Mesodermal cell (in vitro differentiated cells): ENCODE results near the gene NCDN.

ENCODE experiments used
- H3K27ac ChIP-seq: 2 replicates; pipeline ENCODE4 v1.7.0; 2013; ENCODE audit warnings: mild to moderate bottlenecking, low read depth, low read length, moderate library complexity; ENCODE audit not compliant: severe bottlenecking
- H3K36me3 ChIP-seq: 2 replicates; pipeline ENCODE4 v1.7.1; 2013; ENCODE audit warnings: mild to moderate bottlenecking, low read length, moderate library complexity; ENCODE audit not compliant: control insufficient read depth, insufficient read depth
- H3K4me1 ChIP-seq: one replicate; pipeline ENCODE4 v1.7.1; 2013; ENCODE audit warnings: mild to moderate bottlenecking, low read length; ENCODE audit not compliant: insufficient read depth, control insufficient read depth, poor library complexity, severe bottlenecking
- H3K4me3 ChIP-seq: 2 replicates; pipeline ENCODE4 v1.7.0; 2013; ENCODE audit warnings: low read length, control low read depth, mild to moderate bottlenecking; ENCODE audit not compliant: insufficient read depth, poor library complexity, severe bottlenecking; ENCODE audit errors: extremely low read depth
- H3K9me3 ChIP-seq: 2 replicates; pipeline ENCODE4 v1.7.1; 2013; ENCODE audit warnings: mild to moderate bottlenecking, low read length, moderate library complexity; ENCODE audit not compliant: control insufficient read depth
- WGBS, 2 experiments: methylation state at CpG; one replicate each; pipeline ENCODE4 v1.1.5; 2013; ENCODE audit warnings: missing lambda C conversion rate in 2 of 2; ENCODE audit not compliant: insufficient coverage in 2 of 2; 5-methylcytosine and 5-hydroxymethylcytosine counted together

NCDN gene

GRCh38 chr1:35561297-35561971 is 3.8 kb downstream of the NCDN start:
- WGBS, 2 experiments = 88 to 96% methylated on average over 8 to 9 of the region's 11 CpGs
- Histone ChIP-seq H3K36me3 (peaks cover 51% of the 10 kb centered on the region), H3K27ac (no peak overlapping the region), H3K9me3 (no peaks in the 10 kb centered on the region), H3K4me3 (no peak overlapping the region), H3K4me1 (peaks cover 12% of the 10 kb centered on the region)

GRCh38 chr1:35561972-35562680 is 4.5 kb downstream of the NCDN start:
- peaks cover 10% of the 10 kb centered on the region for H3K4me1 ChIP-seq
- H3K4me3 ChIP-seq = no peak overlapping the region
- H3K27ac ChIP-seq = no peak overlapping the region
- WGBS, 2 experiments = 96% methylated on average over 12 of the region's 15 CpGs
- no peaks in the 10 kb centered on the region for H3K9me3 ChIP-seq
- peaks cover 55% of the 10 kb centered on the region for H3K36me3 ChIP-seq

GRCh38 chr1:35563166-35563565 is 5.6 kb downstream of the NCDN start:
- Histone ChIP-seq H3K27ac (no peak overlapping the region), H3K4me1 (peaks cover 19% of the 10 kb centered on the region), H3K4me3 (no peak overlapping the region), H3K9me3 (no peaks in the 10 kb centered on the region), H3K36me3 (peaks cover 55% of the 10 kb centered on the region)
- 91 to 93% methylated on average over 7 to 11 of the region's 12 CpGs for WGBS, 2 experiments

- peaks cover 17% of the 10 kb centered on the region for H3K4me1 ChIP-seq
- H3K27ac ChIP-seq = no peak overlapping the region
- no peaks in the 10 kb centered on the region for H3K9me3 ChIP-seq
- H3K36me3 ChIP-seq = peaks cover 55% of the 10 kb centered on the region
- H3K4me3 ChIP-seq = no peak overlapping the region
- 83 to 85% methylated on average over 6 to 8 of the region's 9 CpGs for WGBS, 2 experiments
These were observed 6.7 kb downstream of the NCDN start for GRCh38 chr1:35564037-35564883.

- 93 to 96% methylated on average over 18 to 25 of the region's 28 CpGs for WGBS, 2 experiments
These were observed 7.5 kb downstream of the NCDN start for GRCh38 chr1:35564884-35565741.

GRCh38 chr1:35565742-35566133 is 8.1 kb downstream of the NCDN start:
- Histone ChIP-seq H3K9me3 (no peaks in the 10 kb centered on the region), H3K4me1 (peaks cover 20% of the 10 kb centered on the region), H3K4me3 (no peak overlapping the region), H3K36me3 (peaks cover 45% of the 10 kb centered on the region), H3K27ac (no peak overlapping the region)
- WGBS, 2 experiments = 97 to 99% methylated on average over 10 to 11 of the region's 11 CpGs

More at GRCh38 chr1:35564884-35565741, 7.5 kb downstream of the NCDN start:
- H3K4me1 ChIP-seq = peaks cover 16% of the 10 kb centered on the region
- H3K4me3 ChIP-seq = no peak overlapping the region
- peaks cover 51% of the 10 kb centered on the region for H3K36me3 ChIP-seq
- no peaks in the 10 kb centered on the region for H3K9me3 ChIP-seq
- H3K27ac ChIP-seq = no peak overlapping the region

- peaks cover 32% of the 10 kb centered on the region for H3K4me1 ChIP-seq
These were observed 10.5 kb downstream of the NCDN start for GRCh38 chr1:35567947-35568558.

GRCh38 chr1:35568975-35569395 is 11.4 kb downstream of the NCDN start:
- Histone ChIP-seq H3K9me3 (no peaks in the 10 kb centered on the region), H3K4me3 (no peak overlapping the region), H3K27ac (no peak overlapping the region), H3K4me1 (peaks cover 32% of the 10 kb centered on the region), H3K36me3 (peaks cover 19% of the 10 kb centered on the region)
- WGBS, 2 experiments = 100% methylated on average over 1 of the region's 4 CpGs

More at GRCh38 chr1:35567947-35568558, 10.5 kb downstream of the NCDN start:
- WGBS, 2 experiments = 55 to 63% methylated on average over 8 to 9 of the region's 9 CpGs
- Histone ChIP-seq H3K27ac (no peak overlapping the region), H3K9me3 (no peaks in the 10 kb centered on the region), H3K4me3 (no peak overlapping the region), H3K36me3 (peaks cover 26% of the 10 kb centered on the region)

GRCh38 chr1:35569936-35570335 is 12.3 kb downstream of the NCDN start:
- Histone ChIP-seq H3K36me3 (peaks cover 12% of the 10 kb centered on the region), H3K4me3 (no peak overlapping the region), H3K27ac (no peak overlapping the region), H3K4me1 (peaks cover 32% of the 10 kb centered on the region), H3K9me3 (no peaks in the 10 kb centered on the region)
- WGBS, 2 experiments = 67 to 83% methylated on average over 1 of the region's 1 CpG
